Activated CD8-positive, alpha-beta memory T cell treated with anti-CD3 and anti-CD28 coated beads for 1 hour (primary cell): ENCODE results near the gene SORCS2.

Source experiments
- DNase-seq, 2 donors: peaks; one replicate each; pipeline ENCODE4 v3.0.0-alpha.2; 2020; ENCODE audit warnings: low read depth in 1 of 2; ENCODE audit errors: extremely low read depth in 1 of 2

SORCS2 gene

GRCh38 chr4:7790023-7790422 lies 597.7 kb downstream of the SORCS2 start:
- DNase-seq = no peak

DNA sequence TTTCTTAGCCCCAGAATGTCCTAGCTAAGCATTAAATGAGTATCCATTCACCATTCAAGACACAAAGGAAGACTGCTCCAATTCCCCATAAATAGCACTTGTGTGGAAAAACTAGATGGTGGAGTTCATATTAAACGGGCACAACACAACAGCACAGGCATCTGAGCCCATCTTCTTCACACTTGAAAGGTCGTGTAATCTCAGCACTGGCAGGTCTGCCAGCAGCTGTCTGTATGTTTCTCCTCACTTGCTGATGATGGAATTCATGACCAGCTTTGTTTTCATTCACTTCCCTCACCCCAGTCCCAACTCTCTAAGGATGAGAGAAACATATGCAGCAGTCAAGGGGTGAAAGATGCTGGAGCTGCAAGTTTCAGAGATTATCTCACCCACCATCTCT lies 598.7 kb downstream of the SORCS2 start:
- DNase-seq = no peak
